ENCODE measurements around the gene AARS2. TPM values are rescaled to one million over a fixed set of nuclear protein-coding genes. Genes with fewer than 3 reads are reported as not detected.

AARS2 gene
- total and polyA plus RNA-seq, 2 of the 4 experiments (the other 2 are of a cell fraction) = 9.1 to 10.4 TPM

- Histone ChIP-seq H2AFZ (replicated peaks; ENCODE audit: low read length, poor library complexity) (no peak overlapping the region), H3K23ac (ENCODE audit: low read depth, low read length) (no peak overlapping the region), H2BK20ac (ENCODE audit: low read depth, low read length) (no peak overlapping the region), H3K9ac (ENCODE audit: low read depth, low read length) (no peak overlapping the region), H4K91ac (ENCODE audit: insufficient read depth, low read depth, low read length) (no peak overlapping the region), H3K79me1 (ENCODE audit: low read depth in 1 of 2, low read length in 2 of 2) (no peaks in the 10 kb centered on the region), H3K56ac (ENCODE audit: extremely low read depth, insufficient read depth, low read length) (no peak overlapping the region), H3K9me3 (ENCODE audit: control insufficient read depth, insufficient read depth, low read length) (no peaks in the 10 kb centered on the region), H2AK5ac (ENCODE audit: low read depth, low read length) (no peak overlapping the region), H3K18ac (ENCODE audit: low read depth, low read length) (no peak overlapping the region), H2AK9ac (replicated peaks; ENCODE audit: low read depth, low read length, poor library complexity) (no peak overlapping the region), H3K4me3 (ENCODE audit: insufficient read depth, low read depth, low read length) (no peak overlapping the region), H3K14ac (replicated peaks; ENCODE audit: low read depth, low read length) (no peak overlapping the region), H3K4me1 (ENCODE audit: control insufficient read depth, insufficient read depth, low read length) (no peaks in the 10 kb centered on the region), H2BK120ac (ENCODE audit: low read depth, low read length) (no peak overlapping the region), H2BK15ac (ENCODE audit: low read depth, low read length) (no peak overlapping the region), H3K9me1 (ENCODE audit: insufficient read depth, low read length) (no peaks in the 10 kb centered on the region), H3K4ac (ENCODE audit: low read depth, low read length) (no peak overlapping the region), H4K8ac (ENCODE audit: low read depth in 2 of 2, low read length in 2 of 2) (no peak overlapping the region), H4K5ac (ENCODE audit: low read depth, low read length) (no peak overlapping the region), H3K36me3 (ENCODE audit: control insufficient read depth, insufficient read depth, low read length) (no peaks in the 10 kb centered on the region), H3K27ac (ENCODE audit: insufficient read depth, low read length) (no peak overlapping the region), H2BK5ac (ENCODE audit: low read depth, low read length, poor library complexity, severe bottlenecking) (no peak overlapping the region), H3K27me3 (ENCODE audit: control insufficient read depth, insufficient read depth, low read length) (peaks cover 51% of the 10 kb centered on the region), H4K20me1 (ENCODE audit: insufficient read depth, low read length) (no peaks in the 10 kb centered on the region), H3K4me2 (ENCODE audit: low read depth, low read length) (no peak overlapping the region)
- in situ Hi-C loops (cut with MboI; ENCODE audit: low sequenced_read_pairs) (no loop called here), dilution Hi-C loops (cut with HindIII; ENCODE audit: low sequenced_read_pairs, unreplicated experiment) (no loop called here), intact Hi-C loops (cut with micrococcal nuclease) (no loop called here)
- WGBS, 2 experiments (ENCODE audit: extremely low coverage in 2 of 2, insufficient read length in 1 of 2) = 58% methylated on average over 2 of the region's 6 CpGs; no CpG with 5 or more reads in 1 of the 2 experiments
- TF ChIP-seq MAZ (IDR thresholded peaks at IDR 0.05; ENCODE audit: borderline replicate concordance, low read depth, low read length) (no peak), CEBPB (IDR thresholded peaks at IDR 0.05; ENCODE audit: low read depth, low read length) (0 out of 2 replicates have a peak, but pooled peaks have one; percentile 12)
- no TSS peak for BruUV-seq (replicated peaks)
- ATAC-seq (ENCODE audit: low read depth) = no peak
- POLR2A ChIA-PET (ENCODE audit: unreplicated experiment) = no interaction called here
- CTCF ChIA-PET = no interaction called here
- no peak for DNase-seq
These were observed 28.9 kb upstream of the AARS2 start for GRCh38 chr6:44342052-44342451.

Data from IMR-90 (cell line).